ENCODE measurements around the gene ASAP3.

Gene ASAP3

GRCh38 chr1:23422241-23422877 lies 61.6 kb downstream of the ASAP3 start:
- no peak for DNase-seq

- no peak for DNase-seq
These were observed 62.2 kb downstream of the ASAP3 start for GRCh38 chr1:23421753-23422240.

- no peak for DNase-seq
These were observed 62.6 kb downstream of the ASAP3 start for GRCh38 chr1:23421343-23421742.

GRCh38 chr1:23420778-23421177 lies 63.2 kb downstream of the ASAP3 start:
- DNase-seq: no peak

GRCh38 chr1:23419180-23419579 lies 64.8 kb downstream of the ASAP3 start:
- no peak for DNase-seq

GRCh38 chr1:23417570-23417969 lies 66.4 kb downstream of the ASAP3 start:
- no peak for DNase-seq

GRCh38 chr1:23416964-23417363 lies 67.0 kb downstream of the ASAP3 start:
- no peak for DNase-seq

- DNase-seq: no peak
These were observed 75.1 kb downstream of the ASAP3 start for GRCh38 chr1:23408797-23409290.

- no peak for DNase-seq
These were observed 76.9 kb downstream of the ASAP3 start for GRCh38 chr1:23407016-23407630.

- no peak for DNase-seq
These were observed 78.0 kb downstream of the ASAP3 start for GRCh38 chr1:23405946-23406345.

GRCh38 chr1:23403735-23404486 lies 80.1 kb downstream of the ASAP3 start:
- peak; percentile 64 for DNase-seq

GRCh38 chr1:23403355-23403734 lies 80.6 kb downstream of the ASAP3 start:
- DNase-seq: no peak

GRCh38 chr1:23403038-23403336 lies 81.0 kb downstream of the ASAP3 start:
- DNase-seq: no peak

- DNase-seq: no peak
These were observed 81.5 kb downstream of the ASAP3 start for GRCh38 chr1:23402286-23403037.

- no peak for DNase-seq
These were observed 82.7 kb downstream of the ASAP3 start for GRCh38 chr1:23401313-23401712.

GRCh38 chr1:23400324-23401114 lies 83.5 kb downstream of the ASAP3 start:
- no peak for DNase-seq

- no peak for DNase-seq
These were observed 84.8 kb downstream of the ASAP3 start for GRCh38 chr1:23399229-23399628.

- DNase-seq: no peak
These were observed 86.1 kb downstream of the ASAP3 start for GRCh38 chr1:23397908-23398307.

GRCh38 chr1:23396380-23396779 lies 87.6 kb downstream of the ASAP3 start:
- DNase-seq: no peak

GRCh38 chr1:23395849-23396248 lies 88.1 kb downstream of the ASAP3 start:
- no peak for DNase-seq

GRCh38 chr1:23395154-23395724 lies 88.7 kb downstream of the ASAP3 start:
- DNase-seq: no peak

GRCh38 chr1:23394684-23395083 lies 89.3 kb downstream of the ASAP3 start:
- DNase-seq: no peak
